ENCODE measurements around the gene CCNY.

Gene CCNY

GRCh38 chr10:35348609-35349388 is 12.5 kb downstream of the CCNY start:
- no peaks in the 10 kb centered on the region for H3K36me3 ChIP-seq
- DNase-seq: no peak
- H3K9me3 ChIP-seq (ENCODE audit: severe bottlenecking): no peaks in the 10 kb centered on the region
- H3K27me3 ChIP-seq (ENCODE audit: insufficient read depth, low read depth, severe bottlenecking): no peaks in the 10 kb centered on the region
- no peak overlapping the region for H3K4me3 ChIP-seq (ENCODE audit: low read depth, low read length)
- no peak overlapping the region for H3K27ac ChIP-seq
- TF ChIP-seq CTCF (IDR thresholded peaks at IDR 0.05; ENCODE audit: low read depth, low read length): no peak

GRCh38 chr10:35349389-35349915 is 13.1 kb downstream of the CCNY start:
- no peaks in the 10 kb centered on the region for H3K9me3 ChIP-seq (ENCODE audit: severe bottlenecking)
- no peak for TF ChIP-seq CTCF (IDR thresholded peaks at IDR 0.05; ENCODE audit: low read depth, low read length)
- no peaks in the 10 kb centered on the region for H3K27me3 ChIP-seq (ENCODE audit: insufficient read depth, low read depth, severe bottlenecking)
- no peak overlapping the region for H3K27ac ChIP-seq
- H3K36me3 ChIP-seq: no peaks in the 10 kb centered on the region
- no peak overlapping the region for H3K4me3 ChIP-seq (ENCODE audit: low read depth, low read length)
- no peak for DNase-seq

- DNase-seq: no peak
Measured at GRCh38 chr10:35351021-35351420, 14.7 kb downstream of the CCNY start.

GRCh38 chr10:35352097-35352496 is 15.8 kb downstream of the CCNY start:
- Histone ChIP-seq H3K27me3 (ENCODE audit: insufficient read depth, low read depth, severe bottlenecking) (no peaks in the 10 kb centered on the region), H3K36me3 (no peaks in the 10 kb centered on the region), H3K4me3 (ENCODE audit: low read depth, low read length) (no peak overlapping the region), H3K27ac (no peak overlapping the region), H3K9me3 (ENCODE audit: severe bottlenecking) (no peaks in the 10 kb centered on the region)
- TF ChIP-seq CTCF (IDR thresholded peaks at IDR 0.05; ENCODE audit: low read depth, low read length): no peak
- DNase-seq: no peak

More at GRCh38 chr10:35351021-35351420, 14.7 kb downstream of the CCNY start:
- Histone ChIP-seq H3K27ac (no peak overlapping the region), H3K9me3 (ENCODE audit: severe bottlenecking) (no peaks in the 10 kb centered on the region), H3K27me3 (ENCODE audit: insufficient read depth, low read depth, severe bottlenecking) (no peaks in the 10 kb centered on the region), H3K36me3 (no peaks in the 10 kb centered on the region), H3K4me3 (ENCODE audit: low read depth, low read length) (no peak overlapping the region)
- no peak for TF ChIP-seq CTCF (IDR thresholded peaks at IDR 0.05; ENCODE audit: low read depth, low read length)

- no peak for DNase-seq
- no peak for TF ChIP-seq CTCF (IDR thresholded peaks at IDR 0.05; ENCODE audit: low read depth, low read length)
Measured at GRCh38 chr10:35352512-35352911, 16.2 kb downstream of the CCNY start.

More at GRCh38 chr10:35352512-35352911, 16.2 kb downstream of the CCNY start:
- Histone ChIP-seq H3K9me3 (ENCODE audit: severe bottlenecking) (no peaks in the 10 kb centered on the region), H3K27ac (no peak overlapping the region), H3K27me3 (ENCODE audit: insufficient read depth, low read depth, severe bottlenecking) (no peaks in the 10 kb centered on the region), H3K4me3 (ENCODE audit: low read depth, low read length) (no peak overlapping the region), H3K36me3 (no peaks in the 10 kb centered on the region)
